ENCODE results near the gene ARHGAP45. TPM values are rescaled to one million over a fixed set of nuclear protein-coding genes. Genes with fewer than 3 reads are reported as not detected.

ARHGAP45 gene
- total and polyA plus RNA-seq, 2 experiments from 2014 or later = 24.7 to 71.8 TPM

- no peak for TF ChIP-seq NANOG (IDR thresholded peaks at IDR 0.05; ENCODE audit: borderline replicate concordance)
- no peak for TF ChIP-seq ETS1 (IDR thresholded peaks at IDR 0.05)
- no peak for TF ChIP-seq STAT1 (IDR thresholded peaks at IDR 0.05; ENCODE audit: unreplicated experiment)
- no peaks in the 10 kb centered on the region for H3K9me2 ChIP-seq (ENCODE audit: insufficient read depth)
- no peak overlapping the region for H3K27ac ChIP-seq (ENCODE audit: low read depth)
- no peak overlapping the region for H3K27ac Mint-ChIP-seq
- 0 out of 2 replicates have a peak, but pooled peaks cover 3% of the 10 kb centered on the region for H4K20me1 ChIP-seq (replicated peaks; ENCODE audit: insufficient read depth)
- H3K4me1 ChIP-seq (ENCODE audit: insufficient read depth) = no peaks in the 10 kb centered on the region
- H3K4me2 ChIP-seq = no peak overlapping the region
- peaks cover 22% of the 10 kb centered on the region for H3F3A ChIP-seq (replicated peaks; ENCODE audit: low read depth)
- H3K27me3 Mint-ChIP-seq (ENCODE audit: insufficient read depth, low read depth, poor library complexity) = peaks cover 12% of the 10 kb centered on the region
- 0 out of 2 replicates have a peak, but pooled peaks cover 4% of the 10 kb centered on the region for H3K79me2 ChIP-seq (replicated peaks; ENCODE audit: insufficient read depth)
- peaks cover 37% of the 10 kb centered on the region for H3K36me3 Mint-ChIP-seq (ENCODE audit: low read depth)
- no peak overlapping the region for H3K4me3 ChIP-seq
- no peak overlapping the region for H2AFZ ChIP-seq
- H3K36me3 ChIP-seq (ENCODE audit: insufficient read depth) = peaks cover 4% of the 10 kb centered on the region; the same call in 1 of the 2 replicates
- ATAC-seq = no peak
- no peak for DNase-seq (ENCODE audit: low spot score)
- no peak overlapping the region; the same call in 2 of the 3 replicates for H3K4me3 Mint-ChIP-seq
- 0 out of 2 replicates have a peak, but pooled peaks cover 5% of the 10 kb centered on the region for H3K27me3 ChIP-seq (ENCODE audit: insufficient read depth)
- peaks cover 5% of the 10 kb centered on the region; the same call in 1 of the 3 replicates for H3K4me1 Mint-ChIP-seq
- no peaks in the 10 kb centered on the region for H3K9me3 Mint-ChIP-seq
These were observed 9.0 kb downstream of the ARHGAP45 start for GRCh38 chr19:1076046-1076386.

GRCh38 chr19:1076951-1077350, 10.0 kb downstream of the ARHGAP45 start:
- no peak overlapping the region for H3K27ac Mint-ChIP-seq
- H3F3A ChIP-seq (replicated peaks; ENCODE audit: low read depth) = peaks cover 17% of the 10 kb centered on the region
- 0 out of 2 replicates have a peak, but pooled peaks cover 4% of the 10 kb centered on the region for H3K79me2 ChIP-seq (replicated peaks; ENCODE audit: insufficient read depth)
- H3K36me3 Mint-ChIP-seq (ENCODE audit: low read depth) = peaks cover 35% of the 10 kb centered on the region
- peaks cover 10% of the 10 kb centered on the region for H3K27me3 Mint-ChIP-seq (ENCODE audit: insufficient read depth, low read depth, poor library complexity)
- no peak overlapping the region for H3K4me2 ChIP-seq
- H3K4me1 ChIP-seq (ENCODE audit: insufficient read depth) = no peaks in the 10 kb centered on the region; the same call in 1 of the 2 replicates
- 0 out of 2 replicates have a peak, but pooled peaks cover 1% of the 10 kb centered on the region for H3K27me3 ChIP-seq (ENCODE audit: insufficient read depth)
- no peak overlapping the region for H2AFZ ChIP-seq
- ATAC-seq = no peak
- H3K4me1 Mint-ChIP-seq = peaks cover under 1% of the 10 kb centered on the region; the same call in 1 of the 3 replicates
- H3K36me3 ChIP-seq (ENCODE audit: insufficient read depth) = peaks cover 4% of the 10 kb centered on the region; the same call in 1 of the 2 replicates
- H3K9me2 ChIP-seq (ENCODE audit: insufficient read depth) = no peaks in the 10 kb centered on the region
- no peaks in the 10 kb centered on the region for H3K9me3 Mint-ChIP-seq
- DNase-seq (ENCODE audit: low spot score) = no peak
- no peak overlapping the region for H3K27ac ChIP-seq (ENCODE audit: low read depth)
- no peak overlapping the region for H3K4me3 ChIP-seq
- no peak overlapping the region for H3K4me3 Mint-ChIP-seq
- H4K20me1 ChIP-seq (replicated peaks; ENCODE audit: insufficient read depth) = 0 out of 2 replicates have a peak, but pooled peaks cover 1% of the 10 kb centered on the region
- no peak for TF ChIP-seq ZNF331 (CRISPR knock-in tag; IDR thresholded peaks at IDR 0.05; ENCODE audit: low read depth)
- no peak for TF ChIP-seq EZH2 (IDR thresholded peaks at IDR 0.05; ENCODE audit: low read depth, unreplicated experiment)
- no peak for TF ChIP-seq STAT1 (IDR thresholded peaks at IDR 0.05; ENCODE audit: unreplicated experiment)
- no peak for TF ChIP-seq NANOG (IDR thresholded peaks at IDR 0.05; ENCODE audit: borderline replicate concordance)
- no peak for TF ChIP-seq REST (IDR thresholded peaks at IDR 0.05; ENCODE audit: unreplicated experiment)
- TF ChIP-seq JUNB (IDR thresholded peaks at IDR 0.05; ENCODE audit: unreplicated experiment) = no peak
- no peak for TF ChIP-seq ZNF114 (CRISPR knock-in tag; IDR thresholded peaks at IDR 0.05)
- TF ChIP-seq EZH2phosphoT487 (IDR thresholded peaks at IDR 0.05; ENCODE audit: unreplicated experiment) = no peak
- no peak for TF ChIP-seq ETS1 (IDR thresholded peaks at IDR 0.05)
- no peak for TF ChIP-seq CTCF (conservative IDR thresholded peaks at IDR 0.05; ENCODE audit: low read depth in 2 of 2)
